Hindlimb muscle (tissue), 1 donor: Measurements from ENCODE around the gene VPS45. TPM values are rescaled to one million over a fixed set of nuclear protein-coding genes. Genes with fewer than 3 reads are reported as not detected.

Experiments used
- polyA plus RNA-seq: library from polyadenylated mRNA; unstranded; fragments of 120-200 nt; gene quantifications from one replicate; pipeline ENCODE4 v1.2.1, GENCODE V29; 2013; ENCODE audit not compliant: insufficient read length

The VPS45 gene
- polyA plus RNA-seq, 1 donor: 42.9 TPM

Other genes starting within 250 kb of the VPS45 start
- 14.4 TPM for gene BOLA1, start 168.2 kb upstream of the VPS45 start, polyA plus RNA-seq
- 2.1 TPM for gene SV2A, start 149.9 kb upstream of the VPS45 start, polyA plus RNA-seq
- 41.1 TPM for gene SF3B4, start 140.0 kb upstream of the VPS45 start, polyA plus RNA-seq
- gene MTMR11, start 130.9 kb upstream of the VPS45 start, polyA plus RNA-seq: 10.0 TPM
- 14.6 TPM for gene OTUD7B, start 57.0 kb upstream of the VPS45 start, polyA plus RNA-seq
- 102 TPM for gene PLEKHO1, start 82.1 kb downstream of the VPS45 start, polyA plus RNA-seq
- 35.2 TPM for gene ANP32E, start 168.3 kb downstream of the VPS45 start, polyA plus RNA-seq
- gene CA14, start 190.0 kb downstream of the VPS45 start, polyA plus RNA-seq: 6.3 TPM
- 112 TPM for gene APH1A, start 201.2 kb downstream of the VPS45 start, polyA plus RNA-seq
- 34.7 TPM for gene C1orf54, start 205.0 kb downstream of the VPS45 start, polyA plus RNA-seq
- 2.3 TPM for gene CIART, start 214.8 kb downstream of the VPS45 start, polyA plus RNA-seq
- 41.7 TPM for gene MRPS21, start 226.1 kb downstream of the VPS45 start, polyA plus RNA-seq